Ascending aorta (tissue), 2 donors: Measurements from ENCODE around the gene MPLKIP. TPM values are rescaled to one million over a fixed set of nuclear protein-coding genes. Genes with fewer than 3 reads are reported as not detected.

Experiments used
- DNase-seq, 2 donors: peaks; one replicate each; pipeline ENCODE4 v3.0.0-alpha.2; 2019; ENCODE audit warnings: low spot score in 2 of 2
- H3K27ac ChIP-seq, 2 donors: fragments of 200-600 bp; sonication (generic); one replicate each; pipeline ENCODE4 v1.5.1; 2016 to 2017; ENCODE audit warnings: mild to moderate bottlenecking in 1 of 2
- H3K27me3 ChIP-seq: fragments of 200-600 bp; sonication (generic); one replicate; pipeline ENCODE4 v1.5.1; 2017
- H3K36me3 ChIP-seq, 2 donors: fragments of 200-600 bp; sonication (generic); one replicate each; pipeline ENCODE4 v1.5.1; 2016
- H3K4me1 ChIP-seq, 2 donors: fragments of 200-600 bp; sonication (generic); one replicate each; pipeline ENCODE4 v1.5.1; 2016 to 2017; ENCODE audit warnings: mild to moderate bottlenecking in 1 of 2
- H3K4me3 ChIP-seq, 2 donors: fragments of 200-600 bp; sonication (generic); one replicate each; pipeline ENCODE4 v1.5.1; 2016 to 2017; ENCODE audit warnings: mild to moderate bottlenecking in 1 of 2
- H3K9me3 ChIP-seq, 2 donors: fragments of 200-600 bp; sonication (generic); one replicate each; pipeline ENCODE4 v1.5.1; 2016
- CTCF ChIP-seq, 3 experiments: fragments of 200-600 bp in 2 of 3; fragments of 450-650 bp in 1 of 3; sonication (generic) in 2 of 3; IDR thresholded peaks; one replicate each; pipeline ENCODE4 v1.5.1; 2016 to 2019; ENCODE audit warnings: antibody characterized with exemption in 3 of 3, mild to moderate bottlenecking in 1 of 3, moderate library complexity in 1 of 3
- intact Hi-C: fragments of 100-400 bp; cut with DNase I; formaldehyde crosslinking; loops from one replicate; pipeline ENCODE4 v1.15.1; 2023
- total RNA-seq: library from RNA; depleted of rRNA; stranded (reverse); fragments of >200 nt; gene quantifications from one replicate; pipeline ENCODE4 v1.1.0, GENCODE V29; 2016

The MPLKIP gene
- total RNA-seq, 1 donor from 2014 or later, result 55.5 TPM

- H3K27ac ChIP-seq, result no peak overlapping the region
- intact Hi-C loops, result no loop called here
- no peaks in the 10 kb centered on the region for H3K27me3 ChIP-seq
- no peak for TF ChIP-seq CTCF (IDR thresholded peaks at IDR 0.05)
- H3K4me1 ChIP-seq, result peaks cover 0 to 3% of the 10 kb centered on the region in 2 donors
- no peak overlapping the region for H3K4me3 ChIP-seq
- H3K36me3 ChIP-seq, result peaks cover 18 to 39% of the 10 kb centered on the region in 2 donors
- H3K9me3 ChIP-seq, result no peaks in the 10 kb centered on the region
- no peak for DNase-seq
These were observed 38.6 kb downstream of the MPLKIP start for GRCh38 chr7:40095695-40096327.

GRCh38 chr7:40095230-40095629 is 39.2 kb downstream of the MPLKIP start:
- no peak for TF ChIP-seq CTCF (IDR thresholded peaks at IDR 0.05)
- intact Hi-C loops, result no loop called here
- no peak for DNase-seq
- no peak overlapping the region for H3K4me3 ChIP-seq
- no peaks in the 10 kb centered on the region for H3K27me3 ChIP-seq
- no peaks in the 10 kb centered on the region for H3K9me3 ChIP-seq
- peaks cover 0 to 3% of the 10 kb centered on the region in 2 donors for H3K4me1 ChIP-seq
- no peak overlapping the region for H3K27ac ChIP-seq
- peaks cover 21 to 44% of the 10 kb centered on the region in 2 donors for H3K36me3 ChIP-seq

- no peak for DNase-seq
- Histone ChIP-seq H3K4me3 (no peak overlapping the region), H3K4me1 (peaks cover 0 to 3% of the 10 kb centered on the region in 2 donors), H3K27ac (no peak overlapping the region), H3K36me3 (peaks cover 28 to 59% of the 10 kb centered on the region in 2 donors), H3K27me3 (no peaks in the 10 kb centered on the region), H3K9me3 (no peaks in the 10 kb centered on the region)
- intact Hi-C loops, result no loop called here
- TF ChIP-seq CTCF (IDR thresholded peaks at IDR 0.05), result no peak
These were observed 40.6 kb downstream of the MPLKIP start for GRCh38 chr7:40093631-40094350.

GRCh38 chr7:40092182-40092581 is 42.2 kb downstream of the MPLKIP start:
- H3K4me3 ChIP-seq, result no peak overlapping the region
- intact Hi-C loops, result no loop called here
- TF ChIP-seq CTCF (IDR thresholded peaks at IDR 0.05), result no peak
- no peak for DNase-seq
- no peaks in the 10 kb centered on the region for H3K4me1 ChIP-seq
- H3K27ac ChIP-seq, result no peak overlapping the region
- peaks cover 35 to 71% of the 10 kb centered on the region in 2 donors for H3K36me3 ChIP-seq
- H3K9me3 ChIP-seq, result no peaks in the 10 kb centered on the region
- H3K27me3 ChIP-seq, result no peaks in the 10 kb centered on the region

GRCh38 chr7:40077849-40078248 is 56.6 kb downstream of the MPLKIP start:
- TF ChIP-seq CTCF (IDR thresholded peaks at IDR 0.05), result no peak
- Histone ChIP-seq H3K4me1 (no peaks in the 10 kb centered on the region), H3K36me3 (peaks cover 9 to 15% of the 10 kb centered on the region in 2 donors), H3K4me3 (no peak overlapping the region), H3K27ac (no peak overlapping the region), H3K27me3 (no peaks in the 10 kb centered on the region), H3K9me3 (no peaks in the 10 kb centered on the region)
- intact Hi-C loops, result no loop called here
- DNase-seq, result no peak

Other genes with a start within 250 kb of the MPLKIP start
- 68.6 TPM for gene CDK13, start 184.4 kb downstream of the MPLKIP start, total RNA-seq
- gene SUGCT, start 383 bp upstream of the MPLKIP start, total RNA-seq, result 9.8 TPM